ENCODE results near the gene IMPA2.

DNA sequence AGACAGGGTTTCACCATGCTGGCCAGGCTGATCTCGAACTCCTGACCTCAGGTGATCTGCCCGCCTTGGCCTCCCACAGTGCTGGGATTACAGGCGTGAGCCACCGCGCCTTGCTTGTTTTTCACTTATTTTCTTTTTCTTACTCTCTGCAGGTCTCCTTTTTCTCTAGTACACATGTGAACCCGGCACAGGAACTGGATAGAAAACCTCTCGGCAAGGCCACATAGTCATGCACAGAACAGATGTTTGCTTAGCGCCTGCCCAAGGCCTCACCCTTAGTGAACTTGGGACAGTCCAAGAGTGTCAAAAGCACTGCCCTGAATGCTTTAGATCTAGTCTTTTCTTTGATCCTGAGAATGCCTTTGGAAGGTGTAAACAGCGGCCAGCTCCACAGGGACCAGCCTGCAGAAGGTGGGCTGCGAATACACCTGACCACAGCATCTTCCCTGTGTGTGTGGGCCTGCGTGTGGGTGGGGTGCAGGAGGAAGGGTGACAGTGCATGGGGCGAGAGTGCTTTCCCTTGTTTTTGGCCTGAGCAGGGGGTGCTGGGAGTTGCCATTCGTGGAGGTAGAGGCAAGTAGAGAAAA, 27.0 kb downstream of the IMPA2 start:
- TF ChIP-seq, protein P1, sequence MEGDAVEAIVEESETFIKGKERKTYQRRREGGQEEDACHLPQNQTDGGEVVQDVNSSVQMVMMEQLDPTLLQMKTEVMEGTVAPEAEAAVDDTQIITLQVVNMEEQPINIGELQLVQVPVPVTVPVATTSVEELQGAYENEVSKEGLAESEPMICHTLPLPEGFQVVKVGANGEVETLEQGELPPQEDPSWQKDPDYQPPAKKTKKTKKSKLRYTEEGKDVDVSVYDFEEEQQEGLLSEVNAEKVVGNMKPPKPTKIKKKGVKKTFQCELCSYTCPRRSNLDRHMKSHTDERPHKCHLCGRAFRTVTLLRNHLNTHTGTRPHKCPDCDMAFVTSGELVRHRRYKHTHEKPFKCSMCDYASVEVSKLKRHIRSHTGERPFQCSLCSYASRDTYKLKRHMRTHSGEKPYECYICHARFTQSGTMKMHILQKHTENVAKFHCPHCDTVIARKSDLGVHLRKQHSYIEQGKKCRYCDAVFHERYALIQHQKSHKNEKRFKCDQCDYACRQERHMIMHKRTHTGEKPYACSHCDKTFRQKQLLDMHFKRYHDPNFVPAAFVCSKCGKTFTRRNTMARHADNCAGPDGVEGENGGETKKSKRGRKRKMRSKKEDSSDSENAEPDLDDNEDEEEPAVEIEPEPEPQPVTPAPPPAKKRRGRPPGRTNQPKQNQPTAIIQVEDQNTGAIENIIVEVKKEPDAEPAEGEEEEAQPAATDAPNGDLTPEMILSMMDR (IDR thresholded peaks at IDR 0.05; ENCODE audit: low read depth, low read length): no peak
- TF ChIP-seq EZH2phosphoT487 (IDR thresholded peaks at IDR 0.05; ENCODE audit: low read depth): no peak

Data from OCI-LY3 (cell line).